Measurements from ENCODE around the gene TAF3. TPM values are rescaled to one million over a fixed set of nuclear protein-coding genes. Genes with fewer than 3 reads are reported as not detected.

TAF3 gene
- total RNA-seq, 1 donor from 2014 or later = 4.6 TPM

- H3K36me3 Mint-ChIP-seq = no peaks in the 10 kb centered on the region
- H3K4me1 Mint-ChIP-seq = peaks cover 42% of the 10 kb centered on the region
- H3K9me3 ChIP-seq (ENCODE audit: low read depth) = no peaks in the 10 kb centered on the region
- no peak for TF ChIP-seq EZH2phosphoT487 (IDR thresholded peaks at IDR 0.05)
- peak; percentile 64 for TF ChIP-seq EZH2 (IDR thresholded peaks at IDR 0.05)
- no peak overlapping the region for H3K9ac ChIP-seq
- H3K4me2 ChIP-seq = peak overlapping the region; percentile 74
- H3K36me3 ChIP-seq = no peaks in the 10 kb centered on the region
- peaks cover 60% of the 10 kb centered on the region for H3F3A ChIP-seq (ENCODE audit: low read depth)
- H3K79me2 ChIP-seq (ENCODE audit: low read depth) = no peaks in the 10 kb centered on the region
- H3K27ac Mint-ChIP-seq = no peak overlapping the region
- peaks cover 90% of the 10 kb centered on the region for H3K27me3 ChIP-seq
- H3K9me3 Mint-ChIP-seq = no peaks in the 10 kb centered on the region
- peaks cover 58% of the 10 kb centered on the region for H3K4me1 ChIP-seq
- peak overlapping the region; percentile 36 for H3K4me3 ChIP-seq
- peaks cover 65% of the 10 kb centered on the region for H3K27me3 Mint-ChIP-seq (ENCODE audit: insufficient read depth, low read depth)
- DNase-seq (ENCODE audit: low spot score) = peak; percentile 66
- H2AFZ ChIP-seq (replicated peaks) = no peak overlapping the region
- no peak overlapping the region for H3K27ac ChIP-seq
- no peak overlapping the region for H3K4me3 Mint-ChIP-seq
- peaks cover 43% of the 10 kb centered on the region for H4K20me1 ChIP-seq (ENCODE audit: low read depth)
Measured at GRCh38 chr10:8063128-8063908, 245.0 kb downstream of the TAF3 start.

- H3K27me3 Mint-ChIP-seq (ENCODE audit: insufficient read depth, low read depth) = peaks cover 60% of the 10 kb centered on the region
- Histone ChIP-seq H3K27ac (no peak overlapping the region), H3K36me3 (no peaks in the 10 kb centered on the region), H3F3A (ENCODE audit: low read depth) (peaks cover 57% of the 10 kb centered on the region), H3K79me2 (ENCODE audit: low read depth) (no peaks in the 10 kb centered on the region), H3K9ac (no peak overlapping the region), H2AFZ (replicated peaks) (peak overlapping the region; percentile 57), H3K4me1 (peaks cover 58% of the 10 kb centered on the region), H4K20me1 (ENCODE audit: low read depth) (peaks cover 37% of the 10 kb centered on the region), H3K27me3 (peaks cover 84% of the 10 kb centered on the region), H3K4me2 (peak overlapping the region; percentile 74), H3K9me3 (ENCODE audit: low read depth) (no peaks in the 10 kb centered on the region), H3K4me3 (peak overlapping the region; percentile 36)
- TF ChIP-seq EZH2 (IDR thresholded peaks at IDR 0.05) = no peak
- TF ChIP-seq CTCF (IDR thresholded peaks at IDR 0.05) = no peak
- no peak for TF ChIP-seq EZH2phosphoT487 (IDR thresholded peaks at IDR 0.05)
- no peak overlapping the region for H3K4me3 Mint-ChIP-seq
- H3K4me1 Mint-ChIP-seq = peaks cover 41% of the 10 kb centered on the region
- no peak for DNase-seq (ENCODE audit: low spot score)
- H3K9me3 Mint-ChIP-seq = no peaks in the 10 kb centered on the region
- no peaks in the 10 kb centered on the region for H3K36me3 Mint-ChIP-seq
- H3K27ac Mint-ChIP-seq = no peak overlapping the region
Measured at GRCh38 chr10:8063935-8064334, 245.6 kb downstream of the TAF3 start.

- TF ChIP-seq EZH2phosphoT487 (IDR thresholded peaks at IDR 0.05) (no peak), EZH2 (IDR thresholded peaks at IDR 0.05) (no peak), CTCF (IDR thresholded peaks at IDR 0.05) (no peak)
- peaks cover 55% of the 10 kb centered on the region for H3K4me1 ChIP-seq
- H3K4me3 ChIP-seq = peak overlapping the region; percentile 36
- no peak overlapping the region for H3K27ac ChIP-seq
- H2AFZ ChIP-seq (replicated peaks) = no peak overlapping the region
- H4K20me1 ChIP-seq (ENCODE audit: low read depth) = peaks cover 32% of the 10 kb centered on the region
- H3K9ac ChIP-seq = no peak overlapping the region
- H3K4me1 Mint-ChIP-seq = peaks cover 36% of the 10 kb centered on the region
- peak overlapping the region; percentile 74 for H3K4me2 ChIP-seq
- H3K36me3 ChIP-seq = no peaks in the 10 kb centered on the region
- no peak overlapping the region for H3K27ac Mint-ChIP-seq
- peaks cover 79% of the 10 kb centered on the region for H3K27me3 ChIP-seq
- H3K4me3 Mint-ChIP-seq = no peak overlapping the region
- no peaks in the 10 kb centered on the region for H3K36me3 Mint-ChIP-seq
- no peaks in the 10 kb centered on the region for H3K9me3 Mint-ChIP-seq
- peaks cover 52% of the 10 kb centered on the region for H3F3A ChIP-seq (ENCODE audit: low read depth)
- DNase-seq (ENCODE audit: low spot score) = peak; percentile 28
- peaks cover 55% of the 10 kb centered on the region for H3K27me3 Mint-ChIP-seq (ENCODE audit: insufficient read depth, low read depth)
- H3K79me2 ChIP-seq (ENCODE audit: low read depth) = no peaks in the 10 kb centered on the region
- H3K9me3 ChIP-seq (ENCODE audit: low read depth) = no peaks in the 10 kb centered on the region
Measured at GRCh38 chr10:8064436-8064835, 246.1 kb downstream of the TAF3 start.

GRCh38 chr10:8065651-8066050 lies 247.3 kb downstream of the TAF3 start:
- TF ChIP-seq EZH2phosphoT487 (IDR thresholded peaks at IDR 0.05) = no peak
- TF ChIP-seq EZH2 (IDR thresholded peaks at IDR 0.05) = no peak
- TF ChIP-seq CTCF (IDR thresholded peaks at IDR 0.05) = no peak
- Mint-ChIP-seq H3K9me3 (no peaks in the 10 kb centered on the region), H3K4me3 (no peak overlapping the region), H3K4me1 (peaks cover 23% of the 10 kb centered on the region), H3K27me3 (ENCODE audit: insufficient read depth, low read depth) (peaks cover 43% of the 10 kb centered on the region), H3K36me3 (no peaks in the 10 kb centered on the region), H3K27ac (no peak overlapping the region)
- Histone ChIP-seq H2AFZ (replicated peaks) (no peak overlapping the region), H3K27ac (no peak overlapping the region), H3K4me1 (peaks cover 43% of the 10 kb centered on the region), H4K20me1 (ENCODE audit: low read depth) (peaks cover 20% of the 10 kb centered on the region), H3K79me2 (ENCODE audit: low read depth) (no peaks in the 10 kb centered on the region), H3K4me3 (no peak overlapping the region), H3K4me2 (no peak overlapping the region), H3K27me3 (peaks cover 66% of the 10 kb centered on the region), H3K9me3 (ENCODE audit: low read depth) (no peaks in the 10 kb centered on the region), H3K36me3 (no peaks in the 10 kb centered on the region), H3F3A (ENCODE audit: low read depth) (peaks cover 40% of the 10 kb centered on the region), H3K9ac (no peak overlapping the region)
- DNase-seq (ENCODE audit: low spot score) = no peak

Measured in neural progenitor cell (in vitro differentiated cells).